ENCODE results near the gene TMEM235.

The TMEM235 gene

DNA sequence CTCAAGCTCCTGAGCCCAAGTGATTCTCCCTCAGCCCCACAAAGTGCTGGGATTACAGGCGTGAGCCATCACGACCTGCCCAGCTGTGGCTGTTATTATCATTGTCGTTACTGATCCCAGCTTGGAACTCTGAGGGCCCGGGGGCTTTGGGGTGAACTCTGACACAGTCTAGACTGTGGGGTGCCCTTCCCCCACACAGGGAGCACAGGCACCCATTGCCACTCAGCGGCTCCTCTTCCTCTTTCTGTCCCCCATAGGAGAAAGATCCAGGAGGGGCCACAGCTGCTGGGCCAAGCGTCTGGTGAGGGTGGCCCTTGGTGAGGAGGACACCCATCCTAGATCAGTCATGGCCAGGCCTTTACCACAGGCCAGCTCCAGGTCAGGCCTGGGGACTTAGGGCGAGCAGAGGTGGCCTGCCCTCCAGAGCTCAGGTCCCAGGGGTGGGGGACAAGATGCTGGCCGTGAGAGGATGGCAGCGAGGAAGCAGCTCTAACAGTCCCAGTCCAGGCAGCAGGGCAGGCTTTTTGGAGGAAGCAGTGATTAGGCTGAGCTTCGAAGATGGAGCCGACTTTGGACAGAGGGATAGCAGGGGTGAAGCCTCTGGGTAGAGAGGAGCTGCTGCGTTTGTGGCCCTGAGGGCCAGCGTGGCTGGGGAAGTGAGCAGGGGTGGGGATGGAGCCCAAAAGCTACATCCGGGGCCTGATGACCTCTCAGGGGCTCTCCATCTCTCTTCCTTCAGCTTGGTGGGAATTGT, 24.7 kb downstream of the TMEM235 start:
- FAIRE-seq: no peak

DNA sequence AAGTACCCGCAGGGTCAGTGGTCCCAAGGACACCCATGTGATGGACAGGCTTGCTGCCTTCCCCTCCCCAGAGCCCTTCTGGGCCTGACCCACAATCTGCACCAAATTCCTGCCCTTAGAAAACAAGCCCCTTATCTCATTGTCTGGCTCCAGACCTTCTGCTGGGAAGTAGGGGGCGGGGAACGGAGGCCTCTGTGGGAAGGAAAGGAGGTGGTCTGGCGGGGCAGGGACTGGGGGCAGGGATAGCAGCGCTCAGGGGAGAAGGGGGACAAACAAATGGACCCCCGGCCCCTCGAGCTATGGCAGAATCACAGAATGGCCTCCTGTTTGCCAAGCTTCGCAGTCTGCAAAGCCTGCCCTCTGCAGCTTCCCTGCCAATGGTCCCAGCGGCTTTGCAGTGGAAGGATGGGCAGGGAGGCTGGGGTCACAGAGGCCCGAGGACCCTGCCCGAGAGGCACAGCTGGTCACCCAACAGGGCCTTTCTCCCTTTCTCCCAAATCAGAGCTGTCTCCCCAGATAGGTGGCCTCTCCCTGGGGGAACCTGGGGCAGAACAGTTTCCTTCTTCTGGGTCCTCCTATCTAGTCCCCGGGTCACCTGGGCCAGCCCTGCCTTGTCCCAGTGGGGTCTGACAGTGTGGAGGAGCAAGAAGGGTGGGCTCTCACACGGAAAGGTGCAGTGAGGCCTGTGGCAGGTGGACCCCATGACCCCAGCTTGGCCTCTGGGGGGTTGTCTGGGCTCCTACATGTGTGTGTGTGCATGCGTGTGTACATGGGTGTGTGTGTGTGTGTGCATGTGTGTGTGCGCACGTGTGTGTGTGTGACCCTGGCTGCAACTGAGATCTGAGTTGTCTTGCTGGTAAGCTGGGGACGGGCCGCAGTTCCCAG, 25.5 kb downstream of the TMEM235 start:
- FAIRE-seq: no peak

DNA sequence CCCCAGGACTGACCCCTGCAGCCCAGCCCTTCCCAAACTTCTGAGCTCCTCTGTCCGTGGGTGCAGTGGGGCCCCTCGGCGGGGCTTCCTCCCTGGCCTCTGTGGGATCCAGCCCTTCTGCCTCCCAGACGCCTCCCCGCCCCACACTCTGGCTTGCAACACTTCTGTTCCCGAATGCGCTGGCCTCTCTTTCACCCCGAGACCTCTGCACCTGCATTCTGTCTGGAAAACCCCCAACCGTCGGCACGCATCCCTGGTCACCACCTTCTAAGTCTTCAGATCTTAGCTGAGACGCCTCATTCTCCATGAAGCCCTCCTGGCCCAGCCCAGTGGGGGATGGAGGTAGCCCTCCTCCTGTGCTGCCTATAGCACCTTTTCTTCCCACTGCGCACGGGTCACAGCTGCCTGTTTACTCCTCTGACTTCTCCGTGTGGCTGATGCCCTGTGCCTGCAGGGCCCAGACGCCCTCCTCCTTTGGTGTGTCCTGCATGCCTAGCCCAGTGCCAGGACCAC, 26.4 kb downstream of the TMEM235 start:
- no peak for FAIRE-seq

DNA sequence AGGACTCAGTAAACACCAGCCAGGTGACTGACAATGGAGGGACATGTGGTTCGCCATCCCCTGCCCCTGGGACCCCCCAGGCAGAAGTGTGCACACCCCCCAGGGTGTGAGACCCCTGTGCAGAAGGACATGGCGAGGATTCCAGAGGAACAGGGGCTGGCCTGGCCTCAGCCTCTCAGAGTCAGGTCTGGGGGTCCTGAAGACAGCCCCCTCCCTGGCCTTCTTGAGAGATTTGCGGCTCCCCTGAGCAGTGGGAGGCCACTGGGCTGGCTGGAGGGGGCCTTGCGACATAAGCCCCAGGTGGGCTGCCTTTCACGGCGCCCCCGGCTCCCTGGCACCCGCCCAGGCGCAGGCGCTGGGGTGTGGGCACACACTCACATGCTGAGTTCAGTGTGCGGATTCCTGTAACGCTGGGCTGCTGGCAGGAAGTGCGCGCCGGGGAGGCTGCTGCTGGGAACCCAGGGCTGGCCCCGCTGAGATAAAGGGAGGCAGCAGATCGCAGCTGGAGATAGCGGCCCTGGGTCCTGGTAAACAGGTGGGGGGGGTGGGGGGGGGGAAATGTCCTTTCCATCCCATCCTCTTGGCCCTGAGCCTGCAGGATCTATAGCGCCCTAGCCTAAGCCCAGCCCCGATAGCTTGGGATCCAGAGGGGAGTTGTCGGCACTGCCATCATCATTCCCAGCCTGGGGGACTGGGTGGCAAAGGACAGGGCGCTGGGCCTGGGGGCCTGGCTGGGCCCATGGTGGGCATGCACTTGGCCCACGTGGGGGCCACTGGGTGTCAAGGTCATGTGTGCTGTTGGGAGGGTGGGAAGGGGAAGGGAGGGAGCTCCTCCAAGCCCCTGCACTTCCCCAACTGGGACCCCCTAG, 27.1 kb downstream of the TMEM235 start:
- FAIRE-seq: no peak

DNA sequence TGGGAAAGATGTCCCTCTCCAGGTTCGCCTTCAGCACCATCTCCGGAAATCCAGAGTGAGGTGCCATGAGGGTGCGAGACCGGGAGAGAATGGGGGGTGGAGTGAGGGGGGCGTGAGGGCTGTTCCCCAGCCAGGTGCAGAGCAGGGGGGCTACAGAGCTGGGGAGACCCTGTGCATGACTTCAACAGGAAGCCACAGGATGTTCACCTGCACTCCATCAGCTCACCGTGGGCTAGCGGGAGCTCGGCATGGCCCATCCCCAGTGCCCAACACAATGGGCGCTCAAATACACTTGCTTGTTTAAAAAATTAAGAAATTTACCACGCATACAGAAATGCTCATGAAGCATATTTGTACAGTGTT, 27.7 kb downstream of the TMEM235 start:
- no peak for FAIRE-seq

DNA sequence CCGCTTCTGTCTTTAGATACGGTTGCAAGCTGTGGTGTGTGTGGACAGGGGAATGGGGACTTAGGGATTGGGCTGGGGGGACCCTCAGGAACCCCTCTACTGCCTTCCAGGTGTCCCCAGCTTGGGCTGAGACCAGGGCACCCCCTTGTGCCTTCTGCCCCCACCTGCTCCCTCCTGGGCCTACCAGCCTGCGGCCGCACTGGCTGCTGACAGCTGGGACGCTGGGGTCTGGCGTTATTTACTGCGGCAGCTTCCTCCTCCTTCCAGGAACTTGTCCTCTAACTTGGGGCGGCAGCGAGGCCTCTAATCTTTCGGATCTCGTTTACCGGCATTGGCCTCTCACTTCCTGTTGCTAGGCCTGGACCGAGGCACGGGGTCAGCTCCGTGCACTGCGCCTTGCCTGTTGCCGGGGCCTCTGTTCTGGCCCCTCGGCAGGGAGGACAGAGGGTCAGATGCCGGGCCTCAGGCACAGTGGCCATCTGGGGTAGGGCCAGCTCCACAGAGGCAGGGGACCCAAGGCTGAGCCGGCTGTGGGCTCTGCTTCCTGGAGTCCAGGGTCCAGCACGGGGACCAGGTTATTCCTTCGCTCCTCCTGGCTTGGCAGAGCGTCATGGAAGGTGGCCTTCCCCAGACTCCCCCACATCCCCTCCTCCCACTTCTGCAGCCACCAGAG, 31.8 kb downstream of the TMEM235 start:
- no peak for FAIRE-seq

DNA sequence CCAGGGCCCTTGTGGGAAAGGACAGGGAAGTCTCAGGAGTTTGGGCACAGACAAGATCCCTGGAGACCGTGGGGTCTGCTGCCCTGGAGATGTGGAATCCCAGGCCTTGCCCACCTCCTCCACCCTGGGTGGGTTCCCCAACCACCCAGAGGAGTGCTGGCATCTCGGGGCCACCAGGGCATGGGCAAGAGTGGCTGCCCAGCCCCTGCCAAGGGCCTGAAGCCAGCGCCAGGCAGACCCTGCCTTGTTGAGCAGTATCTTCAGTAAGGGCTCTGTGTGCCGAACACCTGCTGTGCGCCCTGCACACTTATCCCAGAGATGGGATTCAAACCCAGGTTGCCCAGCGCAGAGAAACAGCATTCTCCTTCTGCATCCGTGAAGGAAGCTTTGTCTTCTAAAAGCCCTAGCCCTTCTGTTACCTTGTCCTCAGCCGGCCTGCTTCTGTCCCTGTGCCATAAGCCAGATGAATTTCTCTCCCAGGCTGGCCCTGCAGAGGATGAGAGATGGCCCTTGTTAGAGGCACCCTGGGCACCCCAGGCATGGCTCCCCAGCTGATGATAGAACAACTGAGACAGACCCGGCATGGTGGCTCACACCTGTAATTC, 32.4 kb downstream of the TMEM235 start:
- FAIRE-seq: no peak

DNA sequence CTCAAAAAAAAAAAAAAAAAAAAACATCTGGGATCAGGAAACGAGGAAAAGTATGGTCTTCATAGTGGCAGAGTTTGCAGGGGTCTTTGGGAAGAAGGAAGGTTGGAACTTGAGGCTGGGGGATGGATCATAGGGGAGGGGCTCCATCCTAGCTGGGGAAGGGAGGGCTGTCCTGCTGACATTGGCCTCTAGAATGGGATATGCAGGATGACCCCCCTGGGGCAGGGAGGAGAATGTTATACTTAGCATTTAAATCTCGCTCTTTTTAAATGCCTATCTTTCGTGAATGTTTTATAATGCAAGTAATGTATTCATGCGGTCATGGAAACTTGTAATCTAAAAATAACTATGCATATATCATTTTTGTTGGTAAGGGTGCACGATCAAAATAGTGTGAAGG, 33.2 kb downstream of the TMEM235 start:
- FAIRE-seq: no peak

DNA sequence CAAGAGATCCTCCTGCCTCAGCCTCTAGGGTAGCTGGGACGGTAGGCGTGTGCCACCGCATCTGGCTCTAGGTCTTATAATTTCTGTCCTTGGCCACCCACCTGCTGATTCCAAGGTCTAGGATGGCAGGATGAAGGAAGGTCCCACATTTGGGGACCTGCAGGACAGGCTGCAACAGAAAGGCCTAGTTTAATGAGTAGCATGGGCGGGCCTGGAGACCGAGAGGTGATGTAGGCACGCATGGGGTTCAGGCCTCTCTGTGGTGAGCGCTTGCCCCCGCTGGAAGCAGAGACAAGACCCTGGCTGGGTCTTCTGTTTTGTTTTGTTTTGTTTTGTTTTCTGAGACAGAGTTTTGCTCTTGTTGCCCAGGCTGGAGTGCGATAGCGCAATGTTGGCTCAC, 33.7 kb downstream of the TMEM235 start:
- FAIRE-seq: no peak

DNA sequence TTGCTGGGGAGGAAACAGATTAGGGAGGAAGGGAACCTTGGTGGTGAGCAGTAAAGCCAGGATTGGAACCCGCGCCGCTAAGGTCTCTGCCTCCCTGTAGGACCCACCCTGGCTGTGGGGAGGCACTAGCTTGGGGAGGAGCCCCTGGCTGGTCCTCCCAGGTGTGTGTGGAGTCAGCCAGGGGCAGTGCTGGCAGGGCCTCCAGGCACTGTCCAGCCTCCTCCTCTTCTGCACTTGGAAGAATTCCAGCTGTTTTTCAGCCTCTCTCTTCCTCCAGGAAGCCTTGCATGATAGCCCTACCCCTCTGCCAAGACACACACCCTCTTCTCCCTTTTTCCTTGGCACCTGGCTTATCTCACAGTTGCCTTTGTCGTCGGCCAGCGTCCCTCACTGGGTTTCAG, 34.8 kb downstream of the TMEM235 start:
- no peak for FAIRE-seq

DNA sequence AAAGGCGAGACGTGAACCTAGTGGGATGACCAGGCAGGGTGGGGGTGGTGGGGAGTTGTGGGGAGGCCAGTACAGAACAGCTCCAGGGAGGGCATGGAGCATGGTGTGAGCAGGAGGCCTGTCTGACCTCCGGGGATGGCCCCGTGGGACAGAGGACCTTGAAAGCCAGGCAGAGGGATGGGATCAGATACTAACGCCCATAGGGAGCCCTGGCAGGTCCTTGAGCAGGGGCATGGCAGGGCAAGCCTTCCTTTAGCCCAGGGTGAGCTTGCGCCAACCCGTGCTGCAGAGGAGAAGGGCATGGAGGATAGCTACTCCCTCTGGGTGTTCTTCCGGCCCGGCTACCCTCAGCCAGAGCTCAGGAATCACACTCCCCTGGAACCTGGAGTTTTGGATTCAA, 35.3 kb downstream of the TMEM235 start:
- no peak for FAIRE-seq

DNA sequence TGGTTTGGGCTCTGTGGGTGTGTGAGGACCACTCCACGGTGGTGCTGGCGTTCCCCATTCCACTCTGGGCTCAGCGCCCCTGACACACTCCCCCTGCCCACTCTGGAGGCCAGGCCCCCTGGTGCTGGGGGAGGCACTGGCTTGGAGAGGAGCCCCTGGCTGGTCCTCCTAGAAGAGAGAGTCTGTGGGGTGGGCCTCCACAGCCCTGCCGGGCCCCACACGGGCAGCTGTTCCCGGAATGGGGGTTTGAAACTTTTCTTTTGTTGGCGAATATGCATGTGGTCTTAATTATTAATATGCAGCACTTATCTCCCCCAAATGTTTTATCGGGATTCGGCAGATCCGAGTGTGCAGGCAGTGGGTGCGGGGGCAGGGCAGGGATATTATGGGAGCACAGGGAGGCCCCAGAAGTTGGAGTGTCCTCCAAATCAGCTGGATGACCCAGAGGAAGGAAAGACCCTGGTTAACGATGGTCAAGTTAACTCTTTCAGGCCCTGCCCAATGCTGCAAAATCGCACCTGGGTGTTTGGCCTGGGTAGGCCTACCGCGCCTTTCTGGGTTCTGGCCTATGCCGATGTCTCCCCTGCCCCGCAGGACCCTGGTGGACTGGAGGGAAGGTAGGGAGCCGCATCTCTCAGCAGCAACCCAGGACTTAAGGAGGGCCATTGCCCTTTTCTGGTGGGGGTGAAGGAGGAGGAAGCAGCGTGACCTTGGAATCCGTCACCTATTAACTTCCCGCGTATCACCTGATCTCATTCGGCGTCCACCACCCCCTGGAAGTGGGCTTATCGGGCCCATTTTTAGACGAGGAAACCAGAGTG, 36.0 kb downstream of the TMEM235 start:
- FAIRE-seq: no peak

DNA sequence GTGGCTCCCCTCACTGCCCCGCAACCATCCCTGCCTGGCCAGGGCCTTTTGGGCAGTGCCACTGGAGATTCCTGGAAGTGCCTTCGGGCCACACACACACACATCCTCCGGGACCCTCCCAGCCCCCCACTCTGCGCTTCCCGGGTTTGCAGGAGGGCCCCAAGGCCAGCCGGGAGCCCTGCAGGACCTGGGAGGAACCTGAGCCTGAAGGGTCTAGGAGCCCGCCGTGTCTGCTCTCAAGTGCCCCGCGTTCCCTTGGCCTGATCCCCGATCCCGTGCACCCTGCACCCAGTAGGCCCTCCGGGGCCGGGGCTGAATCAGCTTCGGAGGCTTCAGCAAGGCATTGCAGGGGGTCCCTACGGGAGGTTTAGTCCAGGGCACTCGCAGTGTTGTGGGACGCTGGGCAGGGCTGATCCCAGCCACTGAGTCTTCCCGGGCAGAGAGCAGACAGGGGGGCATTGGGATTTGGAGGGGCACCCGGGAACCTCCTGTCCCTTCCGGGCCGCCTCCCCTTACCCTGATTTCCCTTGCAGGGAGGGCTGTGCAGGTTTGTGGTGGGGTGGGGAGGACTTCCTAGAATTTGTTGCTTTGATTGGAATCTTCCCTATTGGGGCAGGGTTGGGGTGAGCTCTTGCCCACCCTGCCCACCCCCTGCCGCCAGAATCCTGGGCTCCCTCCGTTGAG, 36.9 kb downstream of the TMEM235 start:
- no peak for FAIRE-seq

DNA sequence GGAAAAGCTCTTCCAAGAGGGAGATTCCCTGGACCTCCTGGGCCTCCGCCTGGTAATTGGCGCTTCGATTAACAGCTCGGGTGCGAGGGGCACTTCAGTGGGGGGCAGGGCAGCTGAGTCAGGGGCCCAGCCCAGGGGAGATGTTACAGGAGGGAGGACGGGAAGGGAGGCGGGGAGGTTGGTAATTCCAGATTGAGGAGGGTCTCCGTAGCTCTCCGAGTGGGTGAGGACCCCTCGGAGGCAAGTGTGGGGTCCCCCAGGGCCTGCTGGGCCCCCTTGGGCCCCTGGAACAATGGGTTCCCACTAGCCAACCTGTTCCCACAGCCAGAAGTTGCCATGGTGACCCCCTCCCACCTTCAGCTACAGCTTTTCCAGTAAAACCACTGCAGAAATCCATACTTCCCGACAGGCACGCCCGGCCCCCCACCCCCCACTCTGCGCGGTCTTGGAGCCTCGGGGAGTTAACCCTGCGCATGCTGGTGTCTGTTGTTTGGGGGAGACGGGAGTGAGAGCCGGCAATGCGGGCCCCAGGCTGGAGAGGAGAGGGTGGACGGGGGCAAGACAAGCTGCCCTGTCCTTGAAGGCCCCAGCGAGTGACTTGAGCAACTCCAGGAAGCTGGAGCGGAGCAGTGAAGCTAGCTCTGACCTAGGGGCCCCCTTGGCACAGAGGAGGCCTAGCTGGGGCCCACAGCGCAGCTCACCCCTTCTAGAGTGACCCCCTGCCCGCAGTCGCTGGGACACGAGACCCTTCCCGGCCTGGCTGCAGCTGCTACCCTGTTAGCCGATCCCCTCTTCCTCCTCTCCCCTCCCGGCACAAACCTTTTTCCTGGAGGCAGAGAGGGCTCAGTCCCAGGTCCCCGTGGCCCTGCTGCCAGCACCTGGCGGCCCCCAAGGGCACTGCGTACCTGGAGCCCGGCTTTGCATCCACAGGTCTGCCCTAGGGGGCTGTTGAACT, 37.8 kb downstream of the TMEM235 start:
- no peak for FAIRE-seq

DNA sequence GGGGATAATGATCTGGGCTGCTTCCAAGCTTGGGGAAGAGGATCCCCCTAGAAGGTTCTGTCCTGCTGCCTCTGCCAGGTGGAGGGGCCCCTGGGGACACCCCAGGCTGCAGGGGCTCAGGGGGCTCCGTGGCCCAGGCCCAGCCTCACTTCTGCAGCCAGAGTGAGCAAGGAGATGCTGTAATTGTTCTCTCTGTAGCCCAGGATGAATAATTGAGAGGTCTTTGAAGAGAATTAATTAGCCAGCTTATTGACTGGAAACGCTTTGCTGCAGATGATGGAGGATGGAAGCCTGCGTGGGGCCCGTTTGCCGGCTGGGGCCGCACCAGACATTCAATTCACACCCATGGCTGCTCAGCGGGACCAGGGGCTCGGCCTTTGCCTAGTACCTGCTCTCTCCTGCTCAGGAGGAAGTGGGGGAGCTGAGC, 38.5 kb downstream of the TMEM235 start:
- no peak for FAIRE-seq

DNA sequence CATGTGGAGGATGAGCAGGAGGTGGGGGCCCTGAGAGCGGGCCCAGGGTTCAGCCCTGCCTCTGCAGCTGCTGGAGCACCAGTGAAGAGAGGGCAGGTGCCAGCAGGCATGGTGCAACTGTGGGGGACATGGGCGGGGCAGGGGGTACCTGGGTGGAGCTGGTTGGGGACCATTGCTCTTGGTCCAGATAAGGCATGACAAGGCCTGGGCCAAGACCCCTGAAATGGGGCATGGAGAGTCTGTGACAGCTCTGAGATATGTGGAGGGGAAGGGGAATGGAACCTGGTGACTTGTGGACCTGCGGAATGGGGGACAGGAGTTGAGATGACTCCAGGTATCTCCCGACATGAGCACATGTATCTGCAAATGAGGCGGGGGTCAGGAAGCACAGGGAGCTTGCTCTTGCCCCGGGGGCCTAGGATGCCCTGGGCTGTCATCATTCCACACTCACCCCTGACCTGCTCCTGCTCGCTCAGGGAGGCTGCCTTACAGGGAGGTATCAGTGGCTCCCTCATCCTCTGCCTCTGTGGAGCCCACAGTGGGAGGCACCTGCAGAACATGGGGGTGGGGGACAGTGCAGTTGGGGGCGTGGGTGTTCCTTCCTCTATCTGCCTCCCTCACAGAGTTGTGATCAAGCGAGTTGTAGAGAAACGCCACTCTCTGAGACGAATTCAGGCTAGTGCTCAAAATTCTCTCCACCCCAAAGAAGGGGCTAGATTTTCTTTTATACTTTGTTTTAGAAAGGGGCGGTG, 40.2 kb downstream of the TMEM235 start:
- FAIRE-seq: no peak

DNA sequence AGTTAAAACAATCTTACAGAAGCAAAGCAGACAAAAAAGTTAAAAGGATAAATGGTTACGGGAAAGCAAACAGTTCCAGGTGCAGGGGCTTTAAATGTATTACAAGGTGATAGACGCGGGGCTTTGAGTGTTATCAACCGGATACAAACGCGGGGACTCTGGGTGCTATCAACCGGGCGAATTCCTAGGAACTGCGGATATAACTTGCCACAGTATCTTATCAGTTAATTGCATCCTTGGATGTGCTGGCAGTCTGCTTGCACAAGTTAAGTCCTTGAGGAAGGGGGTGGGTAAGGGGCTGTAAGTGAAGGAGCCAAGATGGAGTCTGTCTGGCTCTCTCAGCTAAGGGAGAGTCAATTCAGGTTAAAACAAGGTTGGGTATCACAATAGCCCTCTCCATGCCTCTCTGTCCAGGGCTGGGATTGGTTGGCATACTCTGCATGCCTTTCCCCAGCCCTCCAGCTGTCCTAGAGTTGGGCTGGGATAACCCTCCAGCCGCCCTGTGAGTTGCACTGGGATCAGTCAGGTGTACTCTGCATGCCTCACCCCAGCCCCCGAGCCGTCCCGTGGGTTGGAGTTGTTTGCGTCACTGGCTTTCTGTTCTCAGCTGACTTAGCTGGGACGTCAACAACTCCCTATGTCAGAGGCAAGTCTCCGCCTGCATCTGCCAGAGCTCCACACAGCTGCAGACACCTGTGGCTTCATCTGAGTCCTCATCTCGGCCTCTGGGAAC, 40.9 kb downstream of the TMEM235 start:
- FAIRE-seq: no peak

DNA sequence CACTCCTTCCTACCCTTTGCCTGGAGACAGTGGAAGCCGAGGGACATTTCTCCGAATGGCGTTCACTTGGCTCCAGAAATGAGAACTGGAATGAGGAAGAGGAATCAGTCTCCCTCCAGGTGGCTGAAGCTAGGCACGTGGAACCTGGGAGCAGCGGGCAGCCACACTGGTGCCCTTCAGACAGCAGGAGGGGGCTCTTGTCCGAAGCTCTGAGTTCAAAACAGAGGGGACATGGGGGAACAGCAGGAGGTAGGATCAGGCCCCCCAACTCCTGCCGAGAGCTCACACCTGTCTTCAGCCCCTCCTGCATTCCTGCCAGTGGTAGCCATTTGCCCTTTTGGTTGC, 41.5 kb downstream of the TMEM235 start:
- FAIRE-seq: no peak

Measured in islet of Langerhans (tissue), 1 donor.